Stimulated activated CD8-positive, alpha-beta memory T cell treated with anti-CD3 and anti-CD28 coated beads, Interleukin-2, amount 100 ng/mL, for 48 hours (primary cell): ENCODE results near the gene WDR70.

Experiments
- DNase-seq, 2 donors: peaks; one replicate each; pipeline ENCODE4 v3.0.0-alpha.2; 2020; ENCODE audit warnings: low read depth in 2 of 2

Gene WDR70

GRCh38 chr5:37723162-37723961 lies 344.2 kb downstream of the WDR70 start:
- DNase-seq, result no peak

GRCh38 chr5:37724395-37725125 lies 345.4 kb downstream of the WDR70 start:
- no peak for DNase-seq

GRCh38 chr5:37725185-37725584 lies 346.1 kb downstream of the WDR70 start:
- no peak for DNase-seq

- no peak for DNase-seq
Observed at GRCh38 chr5:37727238-37727637, 348.1 kb downstream of the WDR70 start.

GRCh38 chr5:37730896-37731455 lies 351.9 kb downstream of the WDR70 start:
- DNase-seq, result no peak

- DNase-seq, result no peak
Observed at GRCh38 chr5:37734114-37734513, 355.0 kb downstream of the WDR70 start.

GRCh38 chr5:37735649-37736347 lies 356.7 kb downstream of the WDR70 start:
- no peak for DNase-seq

- DNase-seq, result no peak
Observed at GRCh38 chr5:37736397-37736796, 357.3 kb downstream of the WDR70 start.

GRCh38 chr5:37737326-37738056 lies 358.4 kb downstream of the WDR70 start:
- DNase-seq, result no peak

GRCh38 chr5:37738057-37738691 lies 359.1 kb downstream of the WDR70 start:
- no peak for DNase-seq

- DNase-seq, result no peak
Observed at GRCh38 chr5:37738865-37739488, 359.9 kb downstream of the WDR70 start.

- DNase-seq, result no peak
Observed at GRCh38 chr5:37739817-37740261, 360.7 kb downstream of the WDR70 start.

- no peak for DNase-seq
Observed at GRCh38 chr5:37740331-37741066, 361.4 kb downstream of the WDR70 start.

GRCh38 chr5:37742111-37742510 lies 363.0 kb downstream of the WDR70 start:
- DNase-seq, result no peak

GRCh38 chr5:37751227-37751626 lies 372.1 kb downstream of the WDR70 start:
- no peak for DNase-seq

- no peak for DNase-seq
Observed at GRCh38 chr5:37754976-37755375, 375.9 kb downstream of the WDR70 start.

GRCh38 chr5:37755581-37755980 lies 376.5 kb downstream of the WDR70 start:
- DNase-seq, result no peak

GRCh38 chr5:37756248-37756647 lies 377.1 kb downstream of the WDR70 start:
- no peak for DNase-seq

- no peak for DNase-seq
Observed at GRCh38 chr5:37757980-37758582, 379.0 kb downstream of the WDR70 start.
